Activated CD8-positive, alpha-beta T cell treated with anti-CD3 and anti-CD28 coated beads, Interleukin-2, amount 10 ng/mL, durations not matched to agents 7 days and 5 days (primary cell): ENCODE results near the gene CST9. TPM values are rescaled to one million over a fixed set of nuclear protein-coding genes. Genes with fewer than 3 reads are reported as not detected.

Source experiments
- ATAC-seq: fragments of 150-1000 bp; cut with Tn5 transposase; one replicate; pipeline ENCODE4 v1.10.0; 2021; ENCODE audit warnings: moderate library complexity
- CTCF ChIA-PET: fragments of 350-600 bp; sonication (Branson Sonifier 250); formaldehyde crosslinking; loops from one replicate; lab custom pipeline; 2021; ENCODE audit warnings: antibody characterized with exemption; lab: Charles Lee
- POLR2A ChIA-PET: fragments of 350-600 bp; sonication (Branson Sonifier 250); formaldehyde crosslinking; loops from one replicate; lab custom pipeline; 2021; ENCODE audit warnings: antibody characterized with exemption; lab: Charles Lee
- DNase-seq: peaks from one replicate; pipeline ENCODE4 v3.0.0-alpha.2; 2020
- H3K27ac Mint-ChIP-seq: one replicate; pipeline ENCODE4 v1.8.0; 2021; ENCODE audit warnings: mild to moderate bottlenecking, mixed read lengths
- H3K27me3 Mint-ChIP-seq: one replicate; pipeline ENCODE4 v1.8.0; 2021; ENCODE audit warnings: low read depth, mixed read lengths
- H3K36me3 Mint-ChIP-seq: one replicate; pipeline ENCODE4 v1.8.0; 2021; ENCODE audit warnings: low read depth, mixed read lengths
- H3K4me1 Mint-ChIP-seq: one replicate; pipeline ENCODE4 v1.8.0; 2021; ENCODE audit warnings: low read depth, mixed read lengths
- H3K4me3 Mint-ChIP-seq: one replicate; pipeline ENCODE4 v1.8.0; 2021; ENCODE audit warnings: mild to moderate bottlenecking, mixed read lengths
- H3K9me3 Mint-ChIP-seq: one replicate; pipeline ENCODE4 v1.8.0; 2022; ENCODE audit warnings: mixed read lengths; ENCODE audit not compliant: insufficient read depth
- total RNA-seq, 2 experiments: library from RNA; stranded (reverse); gene quantifications; one replicate each; pipeline ENCODE4 v1.2.3, GENCODE V29; 2021

Gene CST9
- total RNA-seq, 2 experiments from 2014 or later: not detected

GRCh38 chr20:23596579-23597250, 9.0 kb downstream of the CST9 start:
- Mint-ChIP-seq H3K9me3 (no peaks in the 10 kb centered on the region), H3K4me3 (no peak overlapping the region), H3K27ac (no peak overlapping the region), H3K27me3 (peaks cover 4% of the 10 kb centered on the region), H3K4me1 (no peaks in the 10 kb centered on the region), H3K36me3 (no peaks in the 10 kb centered on the region)
- POLR2A ChIA-PET: no interaction called here
- no peak for DNase-seq
- no peak for ATAC-seq
- CTCF ChIA-PET: interaction anchor here (0.8 kb wide), 1 partner anchor 10 kb away, joined by 3 read pairs; no protein-coding TSS in a partner anchor

DNA sequence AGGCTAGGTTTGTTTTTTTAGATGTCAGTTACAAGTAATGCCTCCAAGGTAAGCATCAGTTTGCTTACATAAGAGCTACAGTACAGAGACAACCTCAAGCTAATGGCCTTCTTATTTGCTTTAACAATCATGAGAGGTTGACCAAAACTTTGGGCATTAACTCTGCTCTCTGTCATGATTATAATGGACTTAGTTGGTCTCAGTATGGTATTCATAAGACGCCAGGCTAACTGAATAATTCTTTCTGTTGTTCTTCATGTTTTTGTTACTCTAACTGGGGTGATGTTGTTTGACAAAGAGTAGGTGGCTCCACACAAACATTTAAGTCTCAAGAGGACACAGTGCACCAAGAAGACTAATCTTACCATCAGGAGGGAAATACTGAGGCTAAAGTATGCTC, 9.8 kb downstream of the CST9 start:
- no peak overlapping the region for H3K27ac Mint-ChIP-seq
- POLR2A ChIA-PET: no interaction called here
- H3K4me3 Mint-ChIP-seq: no peak overlapping the region
- ATAC-seq (no peak), DNase-seq (no peak)
- CTCF ChIA-PET: no interaction called here
- peaks cover 4% of the 10 kb centered on the region for H3K27me3 Mint-ChIP-seq
- H3K4me1 Mint-ChIP-seq: no peaks in the 10 kb centered on the region
- no peaks in the 10 kb centered on the region for H3K9me3 Mint-ChIP-seq
- H3K36me3 Mint-ChIP-seq: no peaks in the 10 kb centered on the region

- ATAC-seq (no peak), DNase-seq (no peak)
- Mint-ChIP-seq H3K27me3 (no peaks in the 10 kb centered on the region), H3K4me1 (no peaks in the 10 kb centered on the region), H3K36me3 (no peaks in the 10 kb centered on the region), H3K9me3 (no peaks in the 10 kb centered on the region), H3K4me3 (no peak overlapping the region), H3K27ac (no peak overlapping the region)
- ChIA-PET POLR2A (no interaction called here), CTCF (no interaction called here)
Measured at GRCh38 chr20:23588434-23589403, 17.0 kb downstream of the CST9 start.

- Mint-ChIP-seq H3K36me3 (no peaks in the 10 kb centered on the region), H3K27me3 (peaks cover 2% of the 10 kb centered on the region), H3K4me3 (no peak overlapping the region), H3K27ac (no peak overlapping the region), H3K9me3 (no peaks in the 10 kb centered on the region), H3K4me1 (no peaks in the 10 kb centered on the region)
- ATAC-seq (no peak), DNase-seq (no peak)
- ChIA-PET POLR2A (no interaction called here), CTCF (no interaction called here)
Measured at GRCh38 chr20:23587631-23588030, 18.1 kb downstream of the CST9 start.

DNA sequence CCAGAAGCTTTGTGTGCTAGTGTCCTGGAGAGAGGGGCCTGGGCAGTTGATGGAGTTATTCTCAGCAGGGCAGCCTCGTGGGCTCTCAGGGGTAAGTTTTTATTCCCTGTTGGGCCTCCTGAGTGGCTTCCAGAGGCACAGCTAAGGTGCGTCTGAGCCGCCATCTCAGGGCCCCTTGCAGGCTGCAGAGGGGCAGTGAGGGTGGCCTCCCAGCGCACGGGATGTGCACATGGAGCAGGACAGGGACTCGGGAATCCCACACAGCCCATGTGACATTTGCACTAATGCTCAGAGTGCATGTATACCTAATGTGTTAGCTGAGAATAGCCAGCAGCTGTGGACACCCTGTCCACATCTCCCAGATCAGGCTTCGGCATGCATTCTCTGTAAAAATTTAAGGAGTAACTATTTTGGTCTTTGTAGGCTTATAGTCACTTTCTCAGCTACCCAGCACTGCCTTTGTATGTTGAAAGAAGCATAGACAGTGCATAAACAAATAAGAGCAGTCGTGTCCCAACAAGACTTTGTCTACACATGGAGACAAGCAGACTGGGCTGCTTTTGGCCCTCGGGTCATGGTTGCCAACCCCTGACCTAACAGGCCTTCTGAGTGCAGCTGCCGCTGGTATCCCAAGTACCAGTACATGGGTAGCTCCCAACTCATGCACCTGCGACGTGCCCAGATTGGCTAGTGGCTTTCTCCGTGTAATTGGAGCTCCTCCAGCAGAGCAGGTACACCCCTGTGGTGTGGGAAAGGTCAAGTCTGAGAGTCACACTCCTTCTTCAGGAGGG, 18.8 kb downstream of the CST9 start:
- ATAC-seq: no peak
- ChIA-PET CTCF (no interaction called here), POLR2A (no interaction called here)
- Mint-ChIP-seq H3K4me1 (no peaks in the 10 kb centered on the region), H3K36me3 (no peaks in the 10 kb centered on the region), H3K9me3 (no peaks in the 10 kb centered on the region), H3K4me3 (no peak overlapping the region), H3K27ac (no peak overlapping the region), H3K27me3 (peaks cover 2% of the 10 kb centered on the region)
- no peak for DNase-seq

DNA sequence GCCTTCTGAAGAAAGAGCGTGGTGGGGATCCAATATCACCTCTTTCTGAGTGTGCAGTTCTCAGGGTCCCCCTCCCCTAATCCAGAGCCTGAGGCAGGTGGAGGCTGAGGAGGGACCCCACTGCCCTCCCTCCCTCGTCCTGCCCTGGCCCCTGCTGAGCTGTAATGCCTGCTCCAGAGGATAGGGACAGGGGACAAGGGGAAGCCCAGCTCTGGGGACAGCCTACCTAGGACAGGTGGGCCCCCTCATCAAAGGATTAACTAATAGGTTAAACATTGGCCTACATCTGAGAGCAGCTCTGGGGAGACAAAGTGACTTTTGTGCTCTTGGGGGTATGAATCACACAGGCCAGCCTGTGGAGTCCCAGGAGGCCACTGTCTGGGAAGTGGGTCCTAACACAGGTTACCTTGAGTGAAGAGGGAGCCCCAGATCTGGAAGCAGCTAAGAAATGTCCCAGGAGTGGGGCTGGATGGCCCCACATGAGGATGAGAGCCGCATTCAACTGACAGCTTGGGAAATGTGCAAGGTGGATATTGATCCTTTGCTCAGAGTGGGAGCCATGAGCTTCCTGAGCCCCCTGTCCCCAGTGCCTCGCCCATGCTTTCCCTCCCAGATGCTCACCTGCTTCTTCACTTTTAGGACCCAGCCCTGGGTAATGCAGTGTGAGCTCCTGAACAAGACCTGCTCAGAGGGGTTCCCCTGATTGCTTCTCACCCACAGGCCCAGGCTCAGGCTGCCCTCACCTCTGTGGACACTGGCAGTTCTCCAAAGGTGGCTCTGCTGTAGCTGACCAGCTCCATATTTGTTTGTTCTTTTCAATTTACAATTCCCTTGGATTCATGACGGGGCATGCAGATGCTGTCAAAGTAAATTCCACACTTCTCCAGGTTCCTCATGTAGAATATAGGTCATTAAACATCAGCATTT, 19.6 kb downstream of the CST9 start:
- no peak for ATAC-seq
- H3K36me3 Mint-ChIP-seq: no peaks in the 10 kb centered on the region

DNA sequence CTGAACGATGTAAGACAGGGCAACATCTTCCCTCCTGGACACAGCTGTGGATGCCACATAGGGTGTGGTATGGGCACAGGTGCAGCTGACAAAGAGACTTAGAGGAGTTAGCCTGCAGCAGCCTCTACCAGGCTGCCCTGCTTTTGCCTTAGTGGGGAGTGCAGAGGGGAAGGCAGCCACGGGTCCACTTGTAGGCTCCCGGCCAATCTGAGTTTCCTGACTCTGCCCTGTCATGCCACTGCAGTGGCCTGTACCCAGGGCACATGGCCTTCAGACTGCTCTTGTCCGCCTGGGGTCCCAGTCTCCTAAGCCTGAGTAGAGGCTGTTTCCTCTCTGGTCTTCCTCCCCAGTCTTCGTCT, 20.3 kb downstream of the CST9 start:
- no peaks in the 10 kb centered on the region for H3K36me3 Mint-ChIP-seq
- H3K9me3 Mint-ChIP-seq: no peaks in the 10 kb centered on the region
- no peaks in the 10 kb centered on the region for H3K4me1 Mint-ChIP-seq
- no peak for ATAC-seq
- H3K4me3 Mint-ChIP-seq: no peak overlapping the region
- POLR2A ChIA-PET: no interaction called here
- CTCF ChIA-PET: no interaction called here
- no peak overlapping the region for H3K27ac Mint-ChIP-seq
- peaks cover 3% of the 10 kb centered on the region for H3K27me3 Mint-ChIP-seq
- DNase-seq: no peak

More for the DNA sequence above, 19.6 kb downstream of the CST9 start:
- Mint-ChIP-seq H3K4me1 (no peaks in the 10 kb centered on the region), H3K9me3 (no peaks in the 10 kb centered on the region), H3K27me3 (peaks cover 2% of the 10 kb centered on the region), H3K4me3 (no peak overlapping the region), H3K27ac (no peak overlapping the region)
- DNase-seq: no peak
- ChIA-PET POLR2A (no interaction called here), CTCF (no interaction called here)

DNA sequence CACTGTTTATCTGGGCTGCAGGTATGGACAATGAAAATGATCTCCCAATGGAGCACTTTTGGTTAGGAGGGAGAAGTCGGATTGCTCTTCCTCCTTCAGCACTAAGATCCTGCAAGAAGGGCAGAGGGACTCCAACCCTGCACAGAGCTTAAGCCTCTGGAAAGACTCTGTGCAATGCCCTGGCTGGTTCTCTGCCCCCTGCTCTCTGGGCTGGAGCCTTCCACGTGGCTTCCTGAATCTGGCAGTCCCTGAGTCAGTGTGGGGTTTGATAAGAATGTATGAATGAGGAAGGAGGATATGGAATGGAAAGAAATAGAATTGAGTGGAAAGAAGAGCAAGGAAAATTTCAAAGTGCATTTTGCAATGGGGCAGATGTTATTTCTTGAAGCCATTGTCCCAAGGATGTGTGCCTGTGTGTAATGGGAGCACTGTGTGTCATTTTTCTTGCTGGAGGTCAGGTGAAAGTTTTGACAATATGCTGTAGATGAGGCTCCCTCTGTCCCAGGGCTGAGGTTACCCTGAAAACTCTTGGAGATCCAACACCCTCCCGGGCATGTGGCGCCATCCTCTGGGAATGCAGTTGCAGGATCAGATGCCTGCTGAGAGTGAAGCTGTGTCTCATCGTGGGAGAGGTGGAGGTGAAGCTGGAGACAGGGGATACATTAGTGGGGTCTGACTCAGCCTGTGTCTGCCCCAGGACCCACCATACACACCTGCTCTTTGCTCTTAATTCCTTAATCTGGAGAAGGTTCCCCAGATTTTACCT, 21.1 kb downstream of the CST9 start:
- ChIA-PET POLR2A (no interaction called here), CTCF (interaction anchor here (1.4 kb wide), 1 partner anchor 22 kb away, joined by 5 read pairs; no protein-coding TSS in a partner anchor)
- no peak overlapping the region for H3K4me3 Mint-ChIP-seq
- DNase-seq: no peak
- no peak overlapping the region for H3K27ac Mint-ChIP-seq
- no peak for ATAC-seq
- H3K27me3 Mint-ChIP-seq: peaks cover 6% of the 10 kb centered on the region
- no peaks in the 10 kb centered on the region for H3K4me1 Mint-ChIP-seq
- H3K9me3 Mint-ChIP-seq: no peaks in the 10 kb centered on the region
- H3K36me3 Mint-ChIP-seq: no peaks in the 10 kb centered on the region

- DNase-seq (no peak), ATAC-seq (no peak)
- Mint-ChIP-seq H3K4me3 (no peak overlapping the region), H3K27ac (no peak overlapping the region), H3K9me3 (no peaks in the 10 kb centered on the region), H3K36me3 (no peaks in the 10 kb centered on the region), H3K4me1 (no peaks in the 10 kb centered on the region), H3K27me3 (peaks cover 6% of the 10 kb centered on the region)
- CTCF ChIA-PET: interaction anchor here (1.4 kb wide), 1 partner anchor 23 kb away, joined by 5 read pairs; no protein-coding TSS in a partner anchor
- POLR2A ChIA-PET: no interaction called here
Measured at GRCh38 chr20:23583526-23583925, 22.2 kb downstream of the CST9 start.

GRCh38 chr20:23582293-23582692, 23.4 kb downstream of the CST9 start:
- H3K4me3 Mint-ChIP-seq: no peak overlapping the region
- ChIA-PET POLR2A (no interaction called here), CTCF (no interaction called here)
- H3K9me3 Mint-ChIP-seq: no peaks in the 10 kb centered on the region
- DNase-seq: no peak
- peaks cover 6% of the 10 kb centered on the region for H3K27me3 Mint-ChIP-seq
- no peak for ATAC-seq
- no peak overlapping the region for H3K27ac Mint-ChIP-seq
- no peaks in the 10 kb centered on the region for H3K36me3 Mint-ChIP-seq
- no peaks in the 10 kb centered on the region for H3K4me1 Mint-ChIP-seq
